ENCODE data around the gene RUSC1. TPM values are rescaled to one million over a fixed set of nuclear protein-coding genes. Genes with fewer than 3 reads are reported as not detected.

The RUSC1 gene
- total RNA-seq, 1 donor from 2014 or later, result 48.0 TPM

GRCh38 chr1:155309423-155310021, 11.2 kb upstream of the RUSC1 start:
- no peak for DNase-seq (ENCODE audit: low read depth)
- H3K9ac ChIP-seq (ENCODE audit: low read length), result peak overlapping the region; percentile 97
- H3K27ac ChIP-seq (ENCODE audit: low read depth, low read length), result peak overlapping the region; percentile 81
- H3K4me2 ChIP-seq (ENCODE audit: low read length), result peak overlapping the region; percentile 93
- no peaks in the 10 kb centered on the region for H3K36me3 Mint-ChIP-seq (ENCODE audit: low read depth, unreplicated experiment)
- H3K4me1 Mint-ChIP-seq (ENCODE audit: low read depth, unreplicated experiment), result peaks cover 15% of the 10 kb centered on the region
- TF ChIP-seq EZH2 (IDR thresholded peaks at IDR 0.05; ENCODE audit: insufficient read depth, low read length), result no peak
- TF ChIP-seq CTCF (IDR thresholded peaks at IDR 0.05; ENCODE audit: insufficient read depth, low read depth, low read length), result no peak
- H3K27ac Mint-ChIP-seq (ENCODE audit: unreplicated experiment), result peak overlapping the region; percentile 98
- peak overlapping the region; percentile 94 for H3K4me3 ChIP-seq (ENCODE audit: insufficient read depth, low read depth, low read length)
- no peaks in the 10 kb centered on the region for H3K9me3 ChIP-seq (ENCODE audit: insufficient read depth, low read depth, low read length)
- no peaks in the 10 kb centered on the region for H3K27me3 ChIP-seq (ENCODE audit: insufficient read depth, low read length)
- H3K4me3 Mint-ChIP-seq (ENCODE audit: unreplicated experiment), result peak overlapping the region; percentile 98
- H4K20me1 ChIP-seq (ENCODE audit: insufficient read depth, low read length), result peaks cover 20% of the 10 kb centered on the region
- no peaks in the 10 kb centered on the region for H3K27me3 Mint-ChIP-seq (ENCODE audit: low read depth, unreplicated experiment)
- peaks cover 8% of the 10 kb centered on the region for H3K4me1 ChIP-seq (ENCODE audit: insufficient read depth, low read length)
- H3K79me2 ChIP-seq (ENCODE audit: insufficient read depth, low read length), result peaks cover 44% of the 10 kb centered on the region
- peaks cover 7% of the 10 kb centered on the region for H3K36me3 ChIP-seq (ENCODE audit: insufficient read depth, low read length)
- H3K9me3 Mint-ChIP-seq (ENCODE audit: unreplicated experiment), result peaks cover 2% of the 10 kb centered on the region
- H2AFZ ChIP-seq (ENCODE audit: low read depth, low read length), result peak overlapping the region; percentile 72
- FAIRE-seq, result no peak

DNA sequence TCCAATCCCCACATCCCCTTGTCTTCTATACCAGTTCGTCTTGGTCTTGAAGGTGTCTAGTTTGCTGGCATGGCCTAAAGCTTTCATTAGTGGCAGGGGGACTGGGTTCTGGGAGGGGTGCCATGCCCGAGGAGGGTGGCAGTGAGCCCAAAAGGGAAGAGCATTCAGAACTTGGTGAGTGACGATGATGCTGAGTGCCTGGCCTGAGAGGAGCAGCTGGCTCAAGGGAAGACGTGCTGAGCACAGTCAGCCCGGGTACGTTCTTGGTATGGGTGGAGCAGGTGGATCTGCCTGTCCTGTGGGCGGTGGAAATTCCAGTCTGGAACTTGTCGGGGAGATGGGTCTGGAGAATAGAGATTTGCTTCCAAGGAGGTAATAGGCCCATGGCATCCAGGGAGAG, 7.4 kb upstream of the RUSC1 start:
- Histone ChIP-seq H3K4me2 (ENCODE audit: low read length) (no peak overlapping the region), H3K9ac (ENCODE audit: low read length) (no peak overlapping the region), H3K4me1 (ENCODE audit: insufficient read depth, low read length) (peaks cover 8% of the 10 kb centered on the region), H2AFZ (ENCODE audit: low read depth, low read length) (no peak overlapping the region), H4K20me1 (ENCODE audit: insufficient read depth, low read length) (peaks cover 28% of the 10 kb centered on the region), H3K4me3 (ENCODE audit: insufficient read depth, low read depth, low read length) (no peak overlapping the region), H3K79me2 (ENCODE audit: insufficient read depth, low read length) (peaks cover 44% of the 10 kb centered on the region), H3K27me3 (ENCODE audit: insufficient read depth, low read length) (no peaks in the 10 kb centered on the region), H3K27ac (ENCODE audit: low read depth, low read length) (no peak overlapping the region), H3K36me3 (ENCODE audit: insufficient read depth, low read length) (peaks cover 19% of the 10 kb centered on the region), H3K9me3 (ENCODE audit: insufficient read depth, low read depth, low read length) (no peaks in the 10 kb centered on the region)
- Mint-ChIP-seq H3K9me3 (ENCODE audit: unreplicated experiment) (peaks cover 1% of the 10 kb centered on the region), H3K27me3 (ENCODE audit: low read depth, unreplicated experiment) (no peaks in the 10 kb centered on the region), H3K4me3 (ENCODE audit: unreplicated experiment) (peak overlapping the region; percentile 23), H3K27ac (ENCODE audit: unreplicated experiment) (no peak overlapping the region), H3K4me1 (ENCODE audit: low read depth, unreplicated experiment) (peaks cover 8% of the 10 kb centered on the region), H3K36me3 (ENCODE audit: low read depth, unreplicated experiment) (peaks cover 4% of the 10 kb centered on the region)
- FAIRE-seq (no peak), DNase-seq (ENCODE audit: low read depth) (no peak)
- TF ChIP-seq EZH2 (IDR thresholded peaks at IDR 0.05; ENCODE audit: insufficient read depth, low read length) (no peak), CTCF (IDR thresholded peaks at IDR 0.05; ENCODE audit: insufficient read depth, low read depth, low read length) (no peak)

DNA sequence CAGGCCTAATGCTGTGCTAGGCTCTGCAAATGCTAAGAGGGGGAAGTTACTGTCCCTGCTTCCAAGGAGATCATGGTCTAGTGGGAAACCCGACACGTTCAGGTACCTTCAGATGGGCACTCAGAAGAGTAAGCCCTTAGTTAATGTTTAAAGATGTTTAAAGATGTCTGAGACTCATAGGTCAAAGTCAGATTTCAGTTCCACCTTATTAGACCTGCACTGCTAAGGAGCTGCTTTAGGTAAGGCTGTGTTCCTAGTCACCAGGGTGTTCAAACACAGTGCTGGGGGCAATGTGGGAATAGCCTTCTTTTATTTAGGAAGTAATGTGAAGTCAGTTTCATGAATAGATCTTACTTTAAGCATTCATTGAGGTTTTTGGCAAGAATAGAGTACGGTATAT, 3.8 kb upstream of the RUSC1 start:
- H3K4me1 Mint-ChIP-seq (ENCODE audit: low read depth, unreplicated experiment), result peaks cover 7% of the 10 kb centered on the region
- no peaks in the 10 kb centered on the region for H3K27me3 Mint-ChIP-seq (ENCODE audit: low read depth, unreplicated experiment)

More for the DNA sequence above, 3.8 kb upstream of the RUSC1 start:
- Mint-ChIP-seq H3K27ac (ENCODE audit: unreplicated experiment) (no peak overlapping the region), H3K9me3 (ENCODE audit: unreplicated experiment) (no peaks in the 10 kb centered on the region), H3K36me3 (ENCODE audit: low read depth, unreplicated experiment) (peaks cover 7% of the 10 kb centered on the region), H3K4me3 (ENCODE audit: unreplicated experiment) (no peak overlapping the region)
- peaks cover 25% of the 10 kb centered on the region for H3K36me3 ChIP-seq (ENCODE audit: insufficient read depth, low read length)
- H3K27me3 ChIP-seq (ENCODE audit: insufficient read depth, low read length), result no peaks in the 10 kb centered on the region
- no peak overlapping the region for H2AFZ ChIP-seq (ENCODE audit: low read depth, low read length)
- peaks cover 34% of the 10 kb centered on the region for H4K20me1 ChIP-seq (ENCODE audit: insufficient read depth, low read length)
- peaks cover 25% of the 10 kb centered on the region for H3K79me2 ChIP-seq (ENCODE audit: insufficient read depth, low read length)
- FAIRE-seq (no peak), DNase-seq (ENCODE audit: low read depth) (no peak)
- no peaks in the 10 kb centered on the region for H3K9me3 ChIP-seq (ENCODE audit: insufficient read depth, low read depth, low read length)
- no peak overlapping the region for H3K4me3 ChIP-seq (ENCODE audit: insufficient read depth, low read depth, low read length)
- no peak overlapping the region for H3K4me2 ChIP-seq (ENCODE audit: low read length)
- H3K4me1 ChIP-seq (ENCODE audit: insufficient read depth, low read length), result peaks cover 17% of the 10 kb centered on the region
- no peak overlapping the region for H3K9ac ChIP-seq (ENCODE audit: low read length)
- TF ChIP-seq CTCF (IDR thresholded peaks at IDR 0.05; ENCODE audit: insufficient read depth, low read depth, low read length), result no peak
- TF ChIP-seq EZH2 (IDR thresholded peaks at IDR 0.05; ENCODE audit: insufficient read depth, low read length), result no peak
- no peak overlapping the region for H3K27ac ChIP-seq (ENCODE audit: low read depth, low read length)

Measured in astrocyte (in vitro differentiated cells and primary cell).